Measurements from ENCODE around the gene LDLRAD2.

Gene LDLRAD2

DNA sequence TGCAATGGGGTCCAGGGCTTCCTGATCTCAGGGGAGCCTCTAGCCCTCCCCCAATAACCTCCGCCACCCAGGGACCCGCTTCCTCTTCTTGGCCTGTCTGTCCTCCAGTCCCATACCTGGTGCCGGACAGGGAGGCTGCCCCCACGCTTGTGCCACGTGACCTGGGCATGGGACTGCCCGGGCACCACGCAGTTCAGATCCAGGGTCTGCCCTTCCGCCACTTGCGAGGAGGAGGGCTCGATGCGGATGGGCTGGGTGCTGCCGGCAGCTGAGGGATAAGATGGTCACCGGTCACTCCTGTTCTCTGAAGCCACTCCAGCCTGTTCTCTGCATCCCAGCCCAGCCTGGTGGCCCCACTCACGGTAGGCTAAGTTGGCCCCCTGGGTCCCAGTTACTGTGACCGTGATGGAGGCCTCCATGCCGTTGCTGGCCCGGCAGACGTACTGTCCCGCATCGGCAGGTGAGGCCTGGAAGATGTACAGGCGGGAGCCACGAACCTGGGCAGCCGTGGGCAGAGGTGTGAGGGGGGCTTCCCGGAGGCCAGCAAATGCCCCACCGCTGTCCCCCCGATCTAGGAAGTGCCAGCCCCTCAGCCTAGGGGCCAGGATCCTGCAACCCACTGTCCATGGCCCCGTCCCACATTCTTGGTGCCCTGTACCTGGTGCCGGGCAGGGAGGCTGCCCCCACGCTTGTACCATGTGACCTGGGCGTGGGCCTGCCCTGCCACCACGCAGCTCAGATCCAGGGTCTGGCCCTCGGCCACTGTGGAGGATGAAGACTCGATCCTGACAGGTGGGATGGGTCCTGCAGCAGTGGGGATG lies 39.6 kb downstream of the LDLRAD2 start:
- H3K4me3 ChIP-seq (replicated peaks; ENCODE audit: insufficient read depth, low read length) = no peak overlapping the region
- H3K27ac ChIP-seq (replicated peaks) = no peak overlapping the region
- no peaks in the 10 kb centered on the region for H3K27me3 ChIP-seq (ENCODE audit: insufficient read depth, poor library complexity, severe bottlenecking)
- TF ChIP-seq, protein P1, sequence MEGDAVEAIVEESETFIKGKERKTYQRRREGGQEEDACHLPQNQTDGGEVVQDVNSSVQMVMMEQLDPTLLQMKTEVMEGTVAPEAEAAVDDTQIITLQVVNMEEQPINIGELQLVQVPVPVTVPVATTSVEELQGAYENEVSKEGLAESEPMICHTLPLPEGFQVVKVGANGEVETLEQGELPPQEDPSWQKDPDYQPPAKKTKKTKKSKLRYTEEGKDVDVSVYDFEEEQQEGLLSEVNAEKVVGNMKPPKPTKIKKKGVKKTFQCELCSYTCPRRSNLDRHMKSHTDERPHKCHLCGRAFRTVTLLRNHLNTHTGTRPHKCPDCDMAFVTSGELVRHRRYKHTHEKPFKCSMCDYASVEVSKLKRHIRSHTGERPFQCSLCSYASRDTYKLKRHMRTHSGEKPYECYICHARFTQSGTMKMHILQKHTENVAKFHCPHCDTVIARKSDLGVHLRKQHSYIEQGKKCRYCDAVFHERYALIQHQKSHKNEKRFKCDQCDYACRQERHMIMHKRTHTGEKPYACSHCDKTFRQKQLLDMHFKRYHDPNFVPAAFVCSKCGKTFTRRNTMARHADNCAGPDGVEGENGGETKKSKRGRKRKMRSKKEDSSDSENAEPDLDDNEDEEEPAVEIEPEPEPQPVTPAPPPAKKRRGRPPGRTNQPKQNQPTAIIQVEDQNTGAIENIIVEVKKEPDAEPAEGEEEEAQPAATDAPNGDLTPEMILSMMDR (IDR thresholded peaks at IDR 0.05; ENCODE audit: insufficient read depth, low read length) = no peak
- TF ChIP-seq, protein P2, sequence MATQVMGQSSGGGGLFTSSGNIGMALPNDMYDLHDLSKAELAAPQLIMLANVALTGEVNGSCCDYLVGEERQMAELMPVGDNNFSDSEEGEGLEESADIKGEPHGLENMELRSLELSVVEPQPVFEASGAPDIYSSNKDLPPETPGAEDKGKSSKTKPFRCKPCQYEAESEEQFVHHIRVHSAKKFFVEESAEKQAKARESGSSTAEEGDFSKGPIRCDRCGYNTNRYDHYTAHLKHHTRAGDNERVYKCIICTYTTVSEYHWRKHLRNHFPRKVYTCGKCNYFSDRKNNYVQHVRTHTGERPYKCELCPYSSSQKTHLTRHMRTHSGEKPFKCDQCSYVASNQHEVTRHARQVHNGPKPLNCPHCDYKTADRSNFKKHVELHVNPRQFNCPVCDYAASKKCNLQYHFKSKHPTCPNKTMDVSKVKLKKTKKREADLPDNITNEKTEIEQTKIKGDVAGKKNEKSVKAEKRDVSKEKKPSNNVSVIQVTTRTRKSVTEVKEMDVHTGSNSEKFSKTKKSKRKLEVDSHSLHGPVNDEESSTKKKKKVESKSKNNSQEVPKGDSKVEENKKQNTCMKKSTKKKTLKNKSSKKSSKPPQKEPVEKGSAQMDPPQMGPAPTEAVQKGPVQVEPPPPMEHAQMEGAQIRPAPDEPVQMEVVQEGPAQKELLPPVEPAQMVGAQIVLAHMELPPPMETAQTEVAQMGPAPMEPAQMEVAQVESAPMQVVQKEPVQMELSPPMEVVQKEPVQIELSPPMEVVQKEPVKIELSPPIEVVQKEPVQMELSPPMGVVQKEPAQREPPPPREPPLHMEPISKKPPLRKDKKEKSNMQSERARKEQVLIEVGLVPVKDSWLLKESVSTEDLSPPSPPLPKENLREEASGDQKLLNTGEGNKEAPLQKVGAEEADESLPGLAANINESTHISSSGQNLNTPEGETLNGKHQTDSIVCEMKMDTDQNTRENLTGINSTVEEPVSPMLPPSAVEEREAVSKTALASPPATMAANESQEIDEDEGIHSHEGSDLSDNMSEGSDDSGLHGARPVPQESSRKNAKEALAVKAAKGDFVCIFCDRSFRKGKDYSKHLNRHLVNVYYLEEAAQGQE (IDR thresholded peaks at IDR 0.05; ENCODE audit: insufficient replicate concordance, low read depth) = no peak
- no peak for TF ChIP-seq GABPA (IDR thresholded peaks at IDR 0.05; ENCODE audit: low read depth)
- no peak for TF ChIP-seq SPI1 (IDR thresholded peaks at IDR 0.05; ENCODE audit: borderline replicate concordance, low read depth)
- no peak for TF ChIP-seq POLR2AphosphoS5 (IDR thresholded peaks at IDR 0.05; ENCODE audit: low read depth)
- no peak for DNase-seq (ENCODE audit: low read depth in 1 of 2, low spot score in 1 of 2)

DNA sequence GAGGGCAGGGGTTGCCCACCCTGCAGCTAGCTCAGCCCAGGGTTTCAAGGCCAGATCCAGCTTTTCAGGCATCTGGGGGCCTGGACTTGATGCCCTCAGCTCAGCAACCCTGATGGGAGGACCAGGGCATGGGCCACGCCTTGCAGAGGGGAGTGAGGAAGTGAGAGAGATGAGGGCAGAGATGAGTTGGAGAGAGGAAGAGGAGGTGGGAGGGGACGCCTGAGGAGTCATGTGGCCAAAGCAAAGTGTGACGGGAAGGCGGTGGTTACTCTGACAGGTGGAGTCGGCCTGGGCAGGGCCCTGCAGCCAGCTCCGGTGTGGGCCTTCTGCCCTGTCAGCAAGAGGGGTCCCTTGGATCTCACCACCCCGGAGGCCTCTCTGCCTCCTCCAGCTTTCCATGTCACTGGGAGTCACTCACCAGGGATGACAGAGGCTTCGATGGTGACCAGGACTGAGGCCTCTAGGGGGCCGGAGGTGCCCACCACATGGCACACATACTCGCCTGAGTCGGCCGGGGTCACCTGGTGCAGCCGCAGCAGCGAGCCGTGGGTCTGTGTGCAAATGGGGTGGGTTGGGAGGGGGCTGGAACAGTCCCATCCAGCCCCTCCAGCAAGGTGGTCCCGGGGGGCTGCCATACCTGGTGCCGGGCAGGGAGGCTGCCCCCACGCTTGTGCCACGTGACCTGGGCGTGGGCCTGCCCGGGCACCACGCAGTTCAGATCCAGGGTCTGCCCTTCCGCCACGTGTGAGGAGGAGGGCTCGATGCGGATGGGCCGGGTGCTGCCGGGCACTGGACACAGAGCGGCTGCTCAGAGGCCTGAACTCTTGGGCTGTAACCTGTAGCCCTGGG lies 40.4 kb downstream of the LDLRAD2 start:
- TF ChIP-seq, protein P2 (IDR thresholded peaks at IDR 0.05; ENCODE audit: insufficient replicate concordance, low read depth) = no peak
- TF ChIP-seq SPI1 (IDR thresholded peaks at IDR 0.05; ENCODE audit: borderline replicate concordance, low read depth) = peak; percentile 48
- TF ChIP-seq, protein P1 (IDR thresholded peaks at IDR 0.05; ENCODE audit: insufficient read depth, low read length) = no peak
- DNase-seq (ENCODE audit: low read depth in 1 of 2, low spot score in 1 of 2) = peak; percentile 14 to 77
- Histone ChIP-seq H3K27me3 (ENCODE audit: insufficient read depth, poor library complexity, severe bottlenecking) (no peaks in the 10 kb centered on the region), H3K4me3 (replicated peaks; ENCODE audit: insufficient read depth, low read length) (no peak overlapping the region), H3K27ac (replicated peaks) (no peak overlapping the region)

DNA sequence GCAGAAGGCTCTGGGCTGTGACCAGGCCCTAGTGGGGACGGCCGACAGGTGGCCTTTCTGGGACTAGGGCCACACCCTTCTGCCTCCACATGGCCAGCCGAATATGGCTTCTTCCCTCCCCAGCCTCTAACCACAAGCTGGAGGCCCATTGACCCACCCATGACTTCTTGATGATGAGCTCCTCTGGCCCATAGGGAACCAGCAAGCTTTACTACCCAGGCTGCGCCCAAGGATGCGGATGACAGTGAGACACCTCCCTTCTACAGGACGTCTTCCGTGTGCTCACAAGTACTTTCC lies 41.0 kb downstream of the LDLRAD2 start:
- DNase-seq (ENCODE audit: low read depth in 1 of 2, low spot score in 1 of 2) = no peak
- TF ChIP-seq GABPA (IDR thresholded peaks at IDR 0.05; ENCODE audit: low read depth) = no peak
- no peak for TF ChIP-seq SPI1 (IDR thresholded peaks at IDR 0.05; ENCODE audit: borderline replicate concordance, low read depth)
- TF ChIP-seq, protein P1 (IDR thresholded peaks at IDR 0.05; ENCODE audit: insufficient read depth, low read length) = no peak
- TF ChIP-seq, protein P2 (IDR thresholded peaks at IDR 0.05; ENCODE audit: insufficient replicate concordance, low read depth) = no peak
- no peak for TF ChIP-seq POLR2AphosphoS5 (IDR thresholded peaks at IDR 0.05; ENCODE audit: low read depth)
- Histone ChIP-seq H3K27ac (replicated peaks) (no peak overlapping the region), H3K27me3 (ENCODE audit: insufficient read depth, poor library complexity, severe bottlenecking) (no peaks in the 10 kb centered on the region), H3K4me3 (replicated peaks; ENCODE audit: insufficient read depth, low read length) (no peak overlapping the region)
